Eye (tissue), 1 donor: ENCODE data around the gene ELOVL6.
"Not testable (repeated sequence)": the region's sequence is repeated elsewhere in the genome, so short reads cannot be mapped to it uniquely, and the experiment has no call there.

Experiments used
- DNase-seq: peaks from one replicate; pipeline ENCODE4 v3.0.0-alpha.2; 2015

The ELOVL6 gene

GRCh38 chr4:110157166-110157565, 41.2 kb downstream of the ELOVL6 start:
- not testable (repeated sequence) for DNase-seq

GRCh38 chr4:110156442-110156841, 42.0 kb downstream of the ELOVL6 start:
- DNase-seq: no peak

GRCh38 chr4:110155654-110156053, 42.8 kb downstream of the ELOVL6 start:
- peak; percentile 42 for DNase-seq

- no peak for DNase-seq
Measured at GRCh38 chr4:110154582-110154981, 43.8 kb downstream of the ELOVL6 start.

- no peak for DNase-seq
Measured at GRCh38 chr4:110152386-110152785, 46.0 kb downstream of the ELOVL6 start.

GRCh38 chr4:110149089-110149488, 49.3 kb downstream of the ELOVL6 start:
- no peak for DNase-seq

- no peak for DNase-seq
Measured at GRCh38 chr4:110142461-110142860, 56.0 kb downstream of the ELOVL6 start.

- no peak for DNase-seq
Measured at GRCh38 chr4:110139815-110140214, 58.6 kb downstream of the ELOVL6 start.

GRCh38 chr4:110139111-110139510, 59.3 kb downstream of the ELOVL6 start:
- peak; percentile 64 for DNase-seq

- no peak for DNase-seq
Measured at GRCh38 chr4:110138551-110138950, 59.9 kb downstream of the ELOVL6 start.

GRCh38 chr4:110137829-110138228, 60.6 kb downstream of the ELOVL6 start:
- no peak for DNase-seq

GRCh38 chr4:110135523-110135922, 62.9 kb downstream of the ELOVL6 start:
- no peak for DNase-seq

- DNase-seq: no peak
Measured at GRCh38 chr4:110135076-110135475, 63.3 kb downstream of the ELOVL6 start.

GRCh38 chr4:110134269-110134869, 64.0 kb downstream of the ELOVL6 start:
- no peak for DNase-seq

- DNase-seq: no peak
Measured at GRCh38 chr4:110132816-110133719, 65.3 kb downstream of the ELOVL6 start.

- no peak for DNase-seq
Measured at GRCh38 chr4:110131916-110132315, 66.5 kb downstream of the ELOVL6 start.

GRCh38 chr4:110130576-110131358, 67.6 kb downstream of the ELOVL6 start:
- no peak for DNase-seq

GRCh38 chr4:110129544-110129943, 68.9 kb downstream of the ELOVL6 start:
- no peak for DNase-seq

GRCh38 chr4:110128472-110128919, 69.9 kb downstream of the ELOVL6 start:
- no peak for DNase-seq

- DNase-seq: no peak
Measured at GRCh38 chr4:110128029-110128428, 70.4 kb downstream of the ELOVL6 start.

GRCh38 chr4:110124711-110125110, 73.7 kb downstream of the ELOVL6 start:
- DNase-seq: peak; percentile 48

- no peak for DNase-seq
Measured at GRCh38 chr4:110122201-110122600, 76.2 kb downstream of the ELOVL6 start.

- DNase-seq: no peak
Measured at GRCh38 chr4:110120506-110120905, 77.9 kb downstream of the ELOVL6 start.
